AG09319 (cell line): ENCODE data around the gene COL9A1.

ENCODE experiments used
- DNase-seq: peaks from one replicate; pipeline ENCODE4 v3.0.0-alpha.2; 2010; ENCODE audit warnings: low read depth; ENCODE audit errors: extremely low read depth
- CTCF ChIP-seq: IDR thresholded peaks from 2 replicates; pipeline ENCODE4 v1.5.1; 2011; ENCODE audit warnings: low read depth, mild to moderate bottlenecking, inconsistent platforms, low read length, moderate library complexity

COL9A1 gene

GRCh38 chr6:70236343-70236742, 66.5 kb downstream of the COL9A1 start:
- no peak for TF ChIP-seq CTCF
- no peak for DNase-seq

- no peak for TF ChIP-seq CTCF
- no peak for DNase-seq
Measured at GRCh38 chr6:70234561-70235236, 68.2 kb downstream of the COL9A1 start.

- DNase-seq: no peak
- no peak for TF ChIP-seq CTCF
Measured at GRCh38 chr6:70231311-70231710, 71.6 kb downstream of the COL9A1 start.

GRCh38 chr6:70225055-70225454, 77.8 kb downstream of the COL9A1 start:
- TF ChIP-seq CTCF: no peak
- no peak for DNase-seq

- DNase-seq: no peak
- no peak for TF ChIP-seq CTCF
Measured at GRCh38 chr6:70222439-70222749, 80.5 kb downstream of the COL9A1 start.

GRCh38 chr6:70221715-70222438, 81.0 kb downstream of the COL9A1 start:
- no peak for DNase-seq
- TF ChIP-seq CTCF: no peak

GRCh38 chr6:70221025-70221714, 81.7 kb downstream of the COL9A1 start:
- DNase-seq: no peak
- TF ChIP-seq CTCF: peak; percentile 52
